Transverse colon (tissue), 3 donors: ENCODE measurements around the gene CHSY1.
A peak's percentile ranks its signal among the peaks of the same experiment; 100 is the strongest.

ENCODE experiments used
- CTCF ChIP-seq, 5 experiments: fragments of 200-600 bp in 3 of 5; fragments of 450-650 bp in 2 of 5; sonication (generic) in 3 of 5; IDR thresholded peaks; 1 replicate in 2 of 5; 2 replicates in 3 of 5; pipeline ENCODE4 v1.5.1; 2016 to 2017; ENCODE audit warnings: antibody characterized with exemption in 5 of 5, inconsistent platforms in 3 of 5, mild to moderate bottlenecking in 2 of 5, moderate library complexity in 1 of 5
- EP300 ChIP-seq: sonication (generic); formaldehyde crosslinking; IDR thresholded peaks from one replicate; pipeline ENCODE4 v1.6.1; 2017; ENCODE audit warnings: antibody characterized with exemption, low read depth
- POLR2A ChIP-seq: fragments of 450-650 bp; IDR thresholded peaks from one replicate; pipeline ENCODE4 v1.6.1; 2016; ENCODE audit warnings: antibody characterized with exemption, mild to moderate bottlenecking, moderate library complexity

DNA sequence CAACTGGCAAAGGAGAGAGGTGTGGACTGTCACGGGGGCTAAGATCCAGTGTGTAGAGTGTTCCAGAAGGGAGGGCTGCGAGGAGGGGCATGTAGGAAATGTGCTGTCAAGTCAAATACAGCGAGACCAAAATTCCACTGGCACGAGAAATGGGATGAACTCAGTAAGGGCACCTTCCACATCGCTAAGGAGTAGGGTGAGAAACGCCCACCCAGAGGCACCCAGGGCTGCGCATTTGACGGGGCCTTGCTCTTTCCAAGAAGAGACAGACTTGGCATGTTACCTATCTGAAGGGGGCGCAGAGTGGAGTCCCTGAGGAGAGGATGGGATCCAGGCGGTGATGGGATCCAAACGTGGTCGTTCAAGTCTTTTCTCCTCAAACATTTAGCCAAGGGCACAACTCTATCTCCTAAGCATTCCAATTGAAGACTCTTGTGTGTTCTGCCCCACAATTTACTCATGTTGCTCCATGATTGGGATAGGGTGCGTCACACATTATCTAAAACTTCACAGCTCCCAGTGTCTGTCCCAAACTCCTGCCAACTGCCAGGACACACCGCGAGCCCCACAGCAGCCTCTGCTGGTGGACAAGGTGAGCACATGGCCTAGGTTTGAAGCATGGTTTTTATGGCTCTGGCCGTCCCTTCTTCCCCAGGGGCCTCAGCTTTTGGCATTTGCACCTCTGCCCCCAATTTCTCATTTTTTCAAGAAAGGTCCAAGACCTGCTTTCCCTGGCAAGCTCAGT, 17.8 kb upstream of the CHSY1 start:
- TF ChIP-seq CTCF (IDR thresholded peaks at IDR 0.05) (peak in 1 of 5 experiments; percentile 19), EP300 (no peak), POLR2A (no peak)
